ENCODE measurements around the gene CLOCK. TPM values are rescaled to one million over a fixed set of nuclear protein-coding genes. Genes with fewer than 3 reads are reported as not detected.

Gene CLOCK
- total RNA-seq, 6 donors from 2014 or later, result 10.2 to 39.6 (median 22.2) TPM

DNA sequence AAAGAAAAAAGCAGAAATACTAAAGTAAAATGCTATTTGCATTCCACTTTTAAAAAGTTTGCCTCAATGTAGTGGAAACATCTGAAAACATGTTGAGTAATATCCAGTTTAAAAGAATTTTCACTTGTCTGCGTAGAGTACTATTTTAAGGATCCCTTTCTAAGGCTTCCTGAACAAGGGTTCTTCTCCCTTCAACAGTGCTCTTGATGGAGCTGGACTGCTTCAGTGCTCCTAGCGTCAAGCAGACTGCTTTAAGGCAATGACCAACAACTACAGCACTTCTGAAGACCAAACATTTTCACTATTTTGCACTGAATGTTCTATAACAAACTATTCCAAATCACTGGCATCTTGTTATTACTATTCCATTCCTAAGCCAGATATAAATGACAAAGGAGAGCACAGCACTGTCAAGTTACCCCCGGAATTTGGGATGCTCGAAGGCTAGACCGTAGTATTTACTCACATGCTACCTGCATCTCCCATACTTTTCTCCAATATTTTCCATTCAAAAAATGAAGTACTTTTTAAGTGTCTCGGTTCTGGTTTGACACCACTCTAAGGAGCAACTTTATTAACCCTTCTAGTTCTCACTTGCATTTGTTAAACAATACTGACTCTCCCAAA, 114.9 kb downstream of the CLOCK start:
- no peak for ATAC-seq (ENCODE audit: low FRiP score in 2 of 2)
- TF ChIP-seq, protein P1, sequence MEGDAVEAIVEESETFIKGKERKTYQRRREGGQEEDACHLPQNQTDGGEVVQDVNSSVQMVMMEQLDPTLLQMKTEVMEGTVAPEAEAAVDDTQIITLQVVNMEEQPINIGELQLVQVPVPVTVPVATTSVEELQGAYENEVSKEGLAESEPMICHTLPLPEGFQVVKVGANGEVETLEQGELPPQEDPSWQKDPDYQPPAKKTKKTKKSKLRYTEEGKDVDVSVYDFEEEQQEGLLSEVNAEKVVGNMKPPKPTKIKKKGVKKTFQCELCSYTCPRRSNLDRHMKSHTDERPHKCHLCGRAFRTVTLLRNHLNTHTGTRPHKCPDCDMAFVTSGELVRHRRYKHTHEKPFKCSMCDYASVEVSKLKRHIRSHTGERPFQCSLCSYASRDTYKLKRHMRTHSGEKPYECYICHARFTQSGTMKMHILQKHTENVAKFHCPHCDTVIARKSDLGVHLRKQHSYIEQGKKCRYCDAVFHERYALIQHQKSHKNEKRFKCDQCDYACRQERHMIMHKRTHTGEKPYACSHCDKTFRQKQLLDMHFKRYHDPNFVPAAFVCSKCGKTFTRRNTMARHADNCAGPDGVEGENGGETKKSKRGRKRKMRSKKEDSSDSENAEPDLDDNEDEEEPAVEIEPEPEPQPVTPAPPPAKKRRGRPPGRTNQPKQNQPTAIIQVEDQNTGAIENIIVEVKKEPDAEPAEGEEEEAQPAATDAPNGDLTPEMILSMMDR (IDR thresholded peaks at IDR 0.05), result no peak
- TF ChIP-seq POLR2A (IDR thresholded peaks at IDR 0.05), result no peak
- TF ChIP-seq EP300 (IDR thresholded peaks at IDR 0.05), result no peak
- TF ChIP-seq POLR2AphosphoS5 (IDR thresholded peaks at IDR 0.05), result no peak

GRCh38 chr4:55424791-55425190, 121.9 kb downstream of the CLOCK start:
- no peaks in the 10 kb centered on the region for H3K4me1 ChIP-seq
- ATAC-seq (ENCODE audit: low FRiP score in 2 of 2) (no peak), DNase-seq (no peak)
- H3K4me3 ChIP-seq, result no peak overlapping the region
- no peak overlapping the region for H3K27ac ChIP-seq
- TF ChIP-seq POLR2A (IDR thresholded peaks at IDR 0.05), result no peak
- no peaks in the 10 kb centered on the region for H3K27me3 ChIP-seq
- 89 to 98% methylated on average over 3 of the region's 3 CpGs for WGBS, 2 donors
- H3K36me3 ChIP-seq, result peaks cover 34 to 98% (median 72%) of the 10 kb centered on the region in 4 donors
- H3K9me3 ChIP-seq, result no peaks in the 10 kb centered on the region

More for the DNA sequence above, 114.9 kb downstream of the CLOCK start:
- 69 to 72% methylated on average over 6 of the region's 6 CpGs for WGBS, 2 donors
- H3K9me3 ChIP-seq, result no peaks in the 10 kb centered on the region
- H3K4me3 ChIP-seq, result no peak overlapping the region
- DNase-seq, result no peak
- H3K27ac ChIP-seq, result peak overlapping the region in 1 of 4 donors; percentile 4
- H3K4me1 ChIP-seq, result peaks cover 0 to 6% (median 3%) of the 10 kb centered on the region in 4 donors
- H3K27me3 ChIP-seq, result no peaks in the 10 kb centered on the region
- peaks cover 14 to 98% (median 39%) of the 10 kb centered on the region in 4 donors for H3K36me3 ChIP-seq

DNA sequence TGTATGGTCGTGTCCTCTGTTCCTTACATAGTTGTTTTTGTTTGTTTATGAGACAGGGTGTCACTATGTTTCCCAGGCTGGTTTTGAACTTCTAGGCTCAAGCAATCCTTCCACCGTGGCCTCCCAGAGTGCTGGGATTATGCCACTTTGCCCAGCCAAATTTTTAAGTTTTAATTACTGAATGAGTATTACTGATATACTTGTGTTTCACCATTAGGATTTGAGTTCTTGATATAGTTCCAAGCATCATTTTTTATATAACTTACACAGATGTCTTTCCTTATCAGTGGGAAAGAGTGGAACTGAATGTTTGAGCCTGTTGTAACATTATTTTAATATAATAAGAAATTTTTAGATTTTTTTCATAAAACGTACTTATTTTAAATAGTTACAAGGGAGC, 130.5 kb downstream of the CLOCK start:
- H3K27me3 ChIP-seq, result no peaks in the 10 kb centered on the region
- WGBS, 2 donors, result 74 to 75% methylated on average over 3 of the region's 3 CpGs
- no peaks in the 10 kb centered on the region for H3K9me3 ChIP-seq
- no peak overlapping the region for H3K27ac ChIP-seq
- TF ChIP-seq POLR2AphosphoS5 (IDR thresholded peaks at IDR 0.05), result no peak
- no peak for TF ChIP-seq POLR2A (IDR thresholded peaks at IDR 0.05)
- TF ChIP-seq, protein P1 (IDR thresholded peaks at IDR 0.05), result no peak
- no peak overlapping the region for H3K4me3 ChIP-seq
- DNase-seq (no peak), ATAC-seq (ENCODE audit: low FRiP score in 2 of 2) (no peak)
- H3K4me1 ChIP-seq, result peaks cover 0 to 9% (median 3%) of the 10 kb centered on the region in 4 donors
- H3K36me3 ChIP-seq, result peaks cover 31 to 91% (median 51%) of the 10 kb centered on the region in 4 donors

GRCh38 chr4:55411621-55412020, 135.1 kb downstream of the CLOCK start:
- 98% methylated on average over 6 of the region's 6 CpGs for WGBS, 2 donors
- peaks cover 19 to 47% (median 27%) of the 10 kb centered on the region in 4 donors for H3K4me1 ChIP-seq
- TF ChIP-seq POLR2A (IDR thresholded peaks at IDR 0.05), result no peak
- no peak for TF ChIP-seq EP300 (IDR thresholded peaks at IDR 0.05)
- TF ChIP-seq POLR2AphosphoS5 (IDR thresholded peaks at IDR 0.05), result no peak
- TF ChIP-seq, protein P1 (IDR thresholded peaks at IDR 0.05), result no peak
- H3K4me3 ChIP-seq, result no peak overlapping the region
- DNase-seq, result no peak
- no peak overlapping the region for H3K27ac ChIP-seq
- no peaks in the 10 kb centered on the region for H3K27me3 ChIP-seq
- no peaks in the 10 kb centered on the region for H3K9me3 ChIP-seq
- H3K36me3 ChIP-seq, result peaks cover 9 to 63% (median 23%) of the 10 kb centered on the region in 4 donors
- ATAC-seq (ENCODE audit: low FRiP score in 2 of 2), result no peak

DNA sequence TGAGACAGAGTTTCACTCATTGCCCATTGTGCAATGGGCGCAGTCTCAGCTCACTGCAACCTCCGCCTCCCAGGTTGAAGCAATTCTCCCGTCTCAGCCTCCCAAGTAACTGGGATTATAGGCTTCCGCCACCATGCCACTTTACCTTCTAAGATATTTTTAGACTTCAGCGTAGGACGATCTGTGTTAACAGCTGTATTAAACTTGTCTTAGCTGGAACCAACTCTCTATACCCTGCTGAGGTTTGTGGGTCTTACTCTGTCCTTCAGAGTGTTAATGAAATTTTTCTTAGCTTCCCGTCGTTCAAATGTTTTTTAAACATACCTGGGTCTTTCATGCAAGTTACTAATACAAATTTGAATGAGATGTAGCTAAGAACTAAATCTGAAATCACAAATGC, 136.3 kb downstream of the CLOCK start:
- Histone ChIP-seq H3K4me3 (no peak overlapping the region), H3K27ac (no peak overlapping the region), H3K27me3 (no peaks in the 10 kb centered on the region), H3K9me3 (no peaks in the 10 kb centered on the region), H3K36me3 (peaks cover 8 to 63% (median 23%) of the 10 kb centered on the region in 4 donors), H3K4me1 (peaks cover 19 to 44% (median 32%) of the 10 kb centered on the region in 4 donors)
- ATAC-seq (ENCODE audit: low FRiP score in 2 of 2) (no peak), DNase-seq (no peak)
- 85 to 89% methylated on average over 8 of the region's 8 CpGs for WGBS, 2 donors
- TF ChIP-seq POLR2A (IDR thresholded peaks at IDR 0.05) (no peak), EP300 (IDR thresholded peaks at IDR 0.05) (no peak), POLR2AphosphoS5 (IDR thresholded peaks at IDR 0.05) (no peak)
- TF ChIP-seq, protein P1 (IDR thresholded peaks at IDR 0.05), result no peak

Data from upper lobe of left lung (tissue), 6 donors.